GM13977 (cell line): ENCODE data around the gene CARD9.
"Not testable (repeated sequence)": the region's sequence is repeated elsewhere in the genome, so short reads cannot be mapped to it uniquely, and the experiment has no call there.

Experiments
- DNase-seq: peaks from one replicate; pipeline ENCODE4 v3.0.0; 2012; ENCODE audit warnings: low spot score
- CTCF ChIP-seq: IDR thresholded peaks from 2 replicates; pipeline ENCODE4 v1.5.1; 2012; ENCODE audit warnings: mild to moderate bottlenecking, control low read depth; ENCODE audit not compliant: insufficient read depth; ENCODE audit errors: extremely low read depth, missing control alignments
- in situ Hi-C: fragments of 300-500 bp; cut with MboI; formaldehyde crosslinking; loops from one replicate; pipeline ENCODE4 v1.12.0; 2022; ENCODE audit warnings: low sequenced_read_pairs, low pct_unique_long_range_greater_than_20kb, mixed read lengths, inconsistent platforms; ENCODE audit not compliant: unreplicated experiment

The CARD9 gene

GRCh38 chr9:136353757-136354488, 19.5 kb downstream of the CARD9 start:
- in situ Hi-C loops, result no loop called here
- DNase-seq, result no peak
- TF ChIP-seq CTCF, result no peak

GRCh38 chr9:136353088-136353487, 20.4 kb downstream of the CARD9 start:
- no peak for DNase-seq
- TF ChIP-seq CTCF, result no peak
- in situ Hi-C loops, result no loop called here

GRCh38 chr9:136352682-136353081, 20.8 kb downstream of the CARD9 start:
- DNase-seq, result no peak
- in situ Hi-C loops, result no loop called here
- no peak for TF ChIP-seq CTCF

- in situ Hi-C loops, DNase-seq: not testable (repeated sequence)
Measured at GRCh38 chr9:136351868-136352267, 21.6 kb downstream of the CARD9 start.

- DNase-seq, result no peak
- TF ChIP-seq CTCF, result no peak
- in situ Hi-C loops, result no loop called here
Measured at GRCh38 chr9:136351252-136351800, 22.1 kb downstream of the CARD9 start.

- TF ChIP-seq CTCF, result no peak
- no peak for DNase-seq
- in situ Hi-C loops, result no loop called here
Measured at GRCh38 chr9:136349546-136349945, 23.9 kb downstream of the CARD9 start.

GRCh38 chr9:136348691-136349090, 24.8 kb downstream of the CARD9 start:
- TF ChIP-seq CTCF, result no peak
- in situ Hi-C loops, result no loop called here
- no peak for DNase-seq
